Sciatic nerve (tissue), 2 donors: ENCODE measurements around the gene HSPA12A. TPM values are rescaled to one million over a fixed set of nuclear protein-coding genes. Genes with fewer than 3 reads are reported as not detected.
A peak's percentile ranks its signal among the peaks of the same experiment; 100 is the strongest.

ENCODE experiments used
- ATAC-seq: fragments of 200-7000 bp; cut with Tn5 transposase; one replicate; pipeline ENCODE4 v1.9.1; 2020; ENCODE audit warnings: mild to moderate bottlenecking, moderate library complexity
- DNase-seq: peaks from one replicate; pipeline ENCODE4 v3.0.0-alpha.2; 2020; ENCODE audit warnings: low spot score
- intact Hi-C: fragments of 100-400 bp; cut with DNase I; formaldehyde crosslinking; loops from one replicate; pipeline ENCODE4 v1.14.2; 2022
- total RNA-seq: library from RNA; stranded (reverse); fragmentation: NEBNext Ultra II Directional; extraction: Animal tissue kit (Norgen Biotek cat#: 25700); gene quantifications from one replicate; pipeline ENCODE4 v1.2.1, GENCODE V29; 2021
- donor health status: DM: no; HTN: no; CAD: no.
- donor health status: DM: no; HTN: no; CAD: no.

The HSPA12A gene
- total RNA-seq, 1 donor from 2014 or later: 139 TPM

DNA sequence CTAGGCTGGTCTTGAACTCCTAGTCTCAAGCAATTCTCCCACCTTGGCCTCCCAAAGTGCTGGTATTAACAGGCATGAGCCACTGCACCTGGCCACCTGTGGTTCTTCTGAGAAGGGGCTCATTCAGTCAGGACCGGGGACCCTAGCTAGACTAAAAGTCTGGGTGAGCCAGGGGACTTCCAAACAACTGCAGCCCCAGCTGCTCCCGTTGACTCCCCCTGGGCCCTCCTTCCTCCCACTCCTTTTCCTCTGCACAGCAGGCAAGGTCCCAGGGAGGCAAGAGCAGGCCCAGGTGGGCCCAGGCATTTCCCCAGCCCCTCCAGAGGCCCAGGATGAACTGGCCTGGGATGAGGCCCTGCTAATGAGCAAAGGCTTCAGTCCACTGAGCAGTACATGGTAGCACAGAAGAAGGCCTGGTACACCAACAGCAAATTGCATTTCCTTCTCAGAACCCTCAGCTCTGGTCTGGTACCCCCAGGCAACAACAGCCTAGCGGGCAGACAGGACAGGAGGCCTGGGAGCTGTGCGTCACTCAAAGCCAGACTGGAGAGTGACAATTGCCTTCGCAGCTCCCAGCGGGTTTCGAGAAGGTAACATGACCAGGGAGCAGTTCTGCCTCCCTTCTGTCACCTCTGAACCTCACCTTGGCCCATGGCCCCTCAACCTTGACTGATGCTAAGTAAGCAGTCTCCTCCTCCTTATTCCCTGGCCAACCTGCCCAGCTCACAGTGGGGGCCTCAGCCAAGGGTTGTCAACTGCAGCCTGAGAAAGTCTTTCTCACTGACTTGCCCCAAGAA is 30.7 kb upstream of the HSPA12A start:
- ATAC-seq: no peak
- intact Hi-C loops: no loop called here
- DNase-seq: peak; percentile 42

DNA sequence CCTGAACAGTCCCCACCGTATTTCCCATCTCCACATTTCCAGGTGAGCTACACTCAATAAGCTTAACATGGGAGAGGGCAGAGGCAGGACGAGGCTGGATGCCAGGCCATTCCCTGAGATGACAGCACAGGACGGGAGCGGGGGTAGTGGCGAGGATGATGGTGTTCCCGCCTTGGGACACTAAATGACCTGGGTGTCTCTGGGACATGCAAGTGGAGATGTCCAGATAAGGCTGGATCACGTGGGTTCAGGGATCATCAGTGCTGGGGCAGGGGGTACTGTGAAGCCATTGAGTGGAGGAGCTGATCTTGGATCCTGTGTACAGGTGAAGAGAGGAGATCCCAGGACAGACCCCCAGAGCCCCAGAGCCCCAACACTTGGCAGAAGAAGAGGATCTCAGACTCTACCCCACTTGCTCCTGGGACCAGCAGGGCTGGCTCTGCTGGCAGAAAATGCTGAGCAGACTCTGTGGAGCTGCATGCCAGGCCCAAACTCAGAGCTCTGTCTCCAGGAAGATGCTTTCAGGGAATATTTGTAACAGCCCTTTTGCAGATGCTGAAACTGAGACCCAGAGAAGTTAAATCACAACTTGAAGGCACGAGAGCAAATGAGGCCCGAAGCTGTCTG is 29.7 kb upstream of the HSPA12A start:
- ATAC-seq (no peak), DNase-seq (peak; percentile 55)

DNA sequence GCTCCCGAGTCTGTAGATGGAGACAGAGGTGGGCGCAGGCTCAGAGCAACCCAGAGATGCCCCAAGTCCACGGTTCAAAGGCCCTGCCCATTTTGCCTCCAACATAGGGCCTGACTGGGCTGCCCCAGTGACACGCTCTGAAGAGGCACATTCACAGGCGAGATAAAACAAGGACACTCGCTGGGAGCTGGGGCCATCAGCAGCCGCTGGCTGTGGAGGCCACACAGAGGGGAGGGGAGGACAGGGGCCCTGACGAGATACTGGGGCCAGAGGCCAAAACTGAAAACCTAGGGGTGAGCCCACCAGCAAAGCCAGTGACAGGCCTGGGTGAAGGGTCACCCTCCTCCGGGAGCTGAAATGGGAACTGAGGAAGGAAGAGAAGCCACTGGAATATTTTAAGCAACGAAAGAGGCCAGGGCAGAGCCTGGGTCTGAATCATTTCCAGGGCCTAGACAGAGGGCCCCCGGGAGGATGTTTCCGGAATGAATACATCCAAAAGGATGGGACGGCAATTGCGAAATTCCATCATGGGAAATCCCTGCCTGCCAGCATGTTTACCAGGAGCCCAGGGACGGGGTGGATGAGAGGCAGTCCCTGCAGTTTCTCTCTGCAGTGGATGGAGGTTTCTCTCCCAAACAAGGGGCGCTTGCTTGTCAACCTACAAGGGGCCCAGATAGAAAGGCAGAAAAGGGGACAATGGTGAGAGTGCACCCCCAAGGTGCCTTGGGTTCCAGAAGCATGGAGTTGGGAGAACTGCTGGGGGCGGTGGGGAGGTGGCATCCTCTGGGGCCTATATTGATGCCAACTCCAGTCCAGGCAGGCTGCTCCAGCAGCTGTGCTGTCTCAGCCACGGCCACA is 29.0 kb upstream of the HSPA12A start:
- intact Hi-C loops: no loop called here
- ATAC-seq (peak; percentile 85), DNase-seq (peak; percentile 83)

More for the DNA sequence above, 29.7 kb upstream of the HSPA12A start:
- intact Hi-C loops: no loop called here

DNA sequence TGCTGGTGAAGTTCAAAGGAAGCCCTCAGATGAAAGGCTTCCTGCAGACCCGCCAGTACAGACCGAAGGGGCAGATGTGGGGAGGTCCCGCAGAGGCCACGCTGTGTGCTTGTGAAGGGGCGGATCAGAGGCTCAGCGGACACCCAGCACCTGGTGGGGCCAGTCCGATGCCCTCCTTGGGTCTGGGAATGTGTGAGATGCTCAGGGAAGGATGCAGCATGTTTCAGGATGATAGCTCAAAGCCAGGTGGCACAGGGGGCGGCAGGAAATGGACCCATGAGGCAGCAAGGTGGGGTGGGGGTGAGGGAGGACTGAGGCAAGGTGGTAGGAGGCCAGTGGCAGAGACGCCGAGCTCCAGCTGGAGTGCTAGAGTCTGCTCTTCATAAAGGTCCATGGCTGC is 27.9 kb upstream of the HSPA12A start:
- intact Hi-C loops: no loop called here
- ATAC-seq: no peak
- peak; percentile 50 for DNase-seq

DNA sequence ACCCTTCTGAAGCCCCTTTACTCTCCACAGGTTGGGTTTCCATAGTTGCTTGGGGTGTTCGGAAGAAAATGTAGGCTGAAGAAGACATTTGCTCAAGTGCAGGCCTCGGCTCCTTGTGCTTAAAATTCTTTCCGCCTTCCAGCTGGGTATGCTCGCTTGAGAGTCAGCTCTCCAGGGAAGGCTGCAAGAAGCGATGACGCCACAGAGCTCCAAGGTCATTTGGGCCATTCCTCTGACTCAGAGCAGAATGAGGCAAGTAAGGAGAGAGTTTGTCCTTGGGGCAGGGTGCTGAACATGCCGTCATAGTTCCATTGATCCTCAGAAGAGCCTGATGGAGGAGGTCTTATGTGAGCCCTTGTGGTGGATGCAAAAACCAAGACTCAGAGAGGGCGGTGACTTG is 27.4 kb upstream of the HSPA12A start:
- intact Hi-C loops: no loop called here
- peak; percentile 13 for DNase-seq
- ATAC-seq: no peak

DNA sequence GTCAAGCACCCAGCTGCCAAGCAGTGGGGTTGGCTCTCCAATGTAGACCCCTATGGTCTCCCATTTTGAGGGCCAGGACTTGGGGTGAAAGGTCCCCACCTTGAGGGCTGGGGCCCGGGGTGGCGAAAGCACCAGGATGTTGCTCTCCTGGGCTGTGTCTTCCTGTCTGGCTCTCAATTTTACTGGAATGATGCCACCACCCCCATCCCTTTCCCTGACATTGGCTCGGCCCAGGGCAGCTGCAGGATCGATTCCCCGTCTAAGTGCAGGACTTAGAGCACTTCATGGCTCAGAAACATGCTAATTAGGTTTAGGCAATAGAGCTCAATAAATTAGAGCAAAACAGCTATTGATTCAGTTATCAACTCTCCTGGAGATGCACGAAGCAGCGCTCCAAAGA is 27.0 kb upstream of the HSPA12A start:
- DNase-seq (peak; percentile 31), ATAC-seq (no peak)
- intact Hi-C loops: no loop called here

DNA sequence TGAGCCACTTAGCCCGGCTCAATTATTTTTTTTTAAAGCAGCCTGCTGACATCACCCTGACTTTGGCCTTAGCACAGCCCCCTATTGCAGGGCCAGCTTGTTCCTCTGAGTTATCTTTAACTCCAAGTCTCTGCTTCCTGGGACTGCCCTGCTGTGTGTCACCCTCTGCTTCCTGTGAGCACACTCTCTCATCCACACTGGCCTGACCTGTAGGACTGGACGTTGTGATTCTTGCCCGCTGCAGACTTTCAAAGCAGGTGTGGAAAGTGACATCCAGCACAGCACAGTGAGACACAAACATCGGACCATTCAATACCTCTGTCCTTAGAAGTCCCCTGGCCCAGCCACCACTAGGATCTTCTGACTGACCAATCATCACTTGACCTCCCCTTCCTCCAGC is 26.4 kb upstream of the HSPA12A start:
- DNase-seq: peak; percentile 31
- ATAC-seq: no peak
- intact Hi-C loops: no loop called here

GRCh38 chr10:116766837-116767634 is 24.7 kb upstream of the HSPA12A start:
- no peak for DNase-seq
- intact Hi-C loops: no loop called here
- peak; percentile 47 for ATAC-seq

GRCh38 chr10:116766241-116766827 is 24.0 kb upstream of the HSPA12A start:
- no peak for ATAC-seq
- intact Hi-C loops: no loop called here
- DNase-seq: no peak

- intact Hi-C loops: no loop called here
- no peak for ATAC-seq
- no peak for DNase-seq
These were observed 23.3 kb upstream of the HSPA12A start for GRCh38 chr10:116765648-116766081.

DNA sequence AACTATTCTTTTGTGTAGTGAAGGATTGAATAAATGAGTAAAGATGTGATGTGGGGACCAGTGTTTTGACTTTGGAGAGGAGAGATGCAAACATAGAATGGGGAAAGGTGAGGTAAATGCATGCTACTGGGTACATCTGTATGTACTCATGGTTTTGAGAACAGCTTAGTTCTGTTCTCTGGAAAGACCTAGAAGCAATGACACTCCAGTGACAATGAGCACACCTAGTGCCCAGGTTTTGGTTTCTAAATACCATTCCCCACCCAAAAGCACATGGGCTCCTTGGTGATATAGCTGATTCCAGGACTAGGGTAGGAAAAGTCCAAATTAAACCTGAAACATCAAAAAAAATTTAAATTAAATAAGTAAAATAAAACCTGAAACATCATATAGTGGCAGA is 22.6 kb upstream of the HSPA12A start:
- DNase-seq (no peak), ATAC-seq (no peak)
- intact Hi-C loops: no loop called here

- DNase-seq: no peak
- intact Hi-C loops: no loop called here
- ATAC-seq: no peak
These were observed 21.1 kb upstream of the HSPA12A start for GRCh38 chr10:116763440-116763839.

- DNase-seq: no peak
- intact Hi-C loops: no loop called here
- peak; percentile 69 for ATAC-seq
These were observed 19.5 kb upstream of the HSPA12A start for GRCh38 chr10:116761883-116762282.

- intact Hi-C loops: no loop called here
- no peak for ATAC-seq
- DNase-seq: no peak
These were observed 18.6 kb upstream of the HSPA12A start for GRCh38 chr10:116760919-116761318.

- no peak for DNase-seq
- no peak for ATAC-seq
- intact Hi-C loops: no loop called here
These were observed 14.9 kb upstream of the HSPA12A start for GRCh38 chr10:116757246-116757645.

GRCh38 chr10:116756277-116756676 is 13.9 kb upstream of the HSPA12A start:
- peak; percentile 91 for ATAC-seq
- peak; percentile 82 for DNase-seq
- intact Hi-C loops: no loop called here

DNA sequence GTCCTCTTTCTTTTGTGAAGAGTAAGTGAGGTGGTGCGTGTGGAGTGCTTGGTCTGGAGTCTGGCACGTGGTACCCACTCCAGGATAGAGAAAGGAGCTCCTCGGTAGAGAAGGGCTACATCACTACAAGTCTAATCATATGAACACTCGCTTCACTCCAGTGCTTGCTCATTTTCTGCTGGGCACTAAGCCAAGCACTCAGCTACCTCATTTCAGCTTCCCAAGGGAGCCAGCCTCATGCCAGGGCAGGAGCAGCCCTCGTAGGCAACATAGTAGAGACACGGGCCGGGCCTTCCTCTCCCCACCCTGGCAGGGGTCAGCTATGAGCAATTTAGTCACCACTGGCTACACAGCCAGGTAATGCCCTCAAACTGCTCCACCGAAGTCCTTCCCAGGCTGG is 11.4 kb upstream of the HSPA12A start:
- intact Hi-C loops: no loop called here
- DNase-seq: no peak
- no peak for ATAC-seq

DNA sequence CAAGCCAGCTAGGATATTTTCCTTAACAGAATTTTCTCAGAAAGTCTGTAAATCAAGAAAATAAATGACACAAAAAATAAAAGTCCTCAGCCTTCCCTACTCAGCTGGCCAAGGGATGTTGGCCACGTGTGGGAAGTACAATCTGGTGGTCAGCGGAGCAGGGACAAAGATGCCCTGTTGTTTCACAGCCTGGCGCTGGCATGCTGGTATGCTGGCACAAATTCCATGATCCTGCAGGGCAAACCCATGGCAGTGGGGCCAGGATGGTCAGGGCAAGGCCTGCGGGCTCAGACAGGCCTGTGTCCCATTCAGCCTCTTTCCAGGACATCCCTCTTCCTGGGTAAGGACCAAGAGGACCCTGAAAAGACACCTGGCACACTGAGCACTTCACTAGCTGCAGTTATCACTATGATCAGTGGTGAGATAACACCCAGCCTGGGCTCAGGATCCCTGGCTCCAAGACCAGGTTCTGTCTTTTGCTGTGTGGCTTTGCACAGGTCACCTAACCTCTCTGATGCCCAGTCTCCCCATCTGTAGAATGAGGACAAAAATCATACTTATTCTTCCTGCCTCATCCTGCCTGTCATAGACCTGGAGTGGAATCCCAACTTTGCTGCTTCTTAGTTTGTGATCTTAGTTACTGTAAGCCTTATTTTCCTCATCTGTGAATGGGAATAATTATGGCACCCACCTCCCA is 10.8 kb upstream of the HSPA12A start:
- ATAC-seq (peak; percentile 66), DNase-seq (peak; percentile 74)
- intact Hi-C loops: no loop called here
